ENCODE results near the gene PLG.
"Not testable (repeated sequence)": the region's sequence is repeated elsewhere in the genome, so short reads cannot be mapped to it uniquely, and the experiment has no call there.

DNA sequence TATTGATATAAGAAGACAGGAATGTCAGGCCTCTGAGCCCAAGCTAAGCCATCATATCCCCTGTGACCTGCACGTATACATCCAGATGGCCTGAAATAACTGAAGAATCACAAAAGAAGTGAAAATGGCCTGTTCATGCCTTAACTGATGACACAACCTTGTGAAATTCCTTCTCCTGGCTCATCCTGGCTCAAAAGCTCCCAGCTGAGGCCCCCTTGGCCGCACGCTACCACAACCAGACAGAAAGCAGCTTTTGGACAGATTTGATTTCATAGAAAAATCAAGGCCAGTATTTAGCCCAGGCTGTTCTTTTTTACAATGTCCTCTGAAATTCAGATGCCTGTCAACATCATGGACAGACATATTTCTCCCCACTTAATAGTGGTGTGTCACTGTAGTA, 78.6 kb downstream of the PLG start:
- not testable (repeated sequence) for TF ChIP-seq ZBTB20 (tag by site-specific recombination; IDR thresholded peaks at IDR 0.05); KLF10 (tag by site-specific recombination; IDR thresholded peaks at IDR 0.05); ZNF76 (tag by site-specific recombination; IDR thresholded peaks at IDR 0.05; ENCODE audit: borderline replicate concordance, low read depth); ZNF664 (tag by site-specific recombination; IDR thresholded peaks at IDR 0.05); ZNF324 (tag by site-specific recombination; IDR thresholded peaks at IDR 0.05); ZNF114 (tag by site-specific recombination; IDR thresholded peaks at IDR 0.05); ZNF274 (IDR thresholded peaks at IDR 0.05; ENCODE audit: low read length); ZNF274 (tag by site-specific recombination; IDR thresholded peaks at IDR 0.05; ENCODE audit: borderline replicate concordance); ZBTB8A (tag by site-specific recombination; IDR thresholded peaks at IDR 0.05); ZNF140 (tag by site-specific recombination; IDR thresholded peaks at IDR 0.05)
- TF ChIP-seq, protein P1, sequence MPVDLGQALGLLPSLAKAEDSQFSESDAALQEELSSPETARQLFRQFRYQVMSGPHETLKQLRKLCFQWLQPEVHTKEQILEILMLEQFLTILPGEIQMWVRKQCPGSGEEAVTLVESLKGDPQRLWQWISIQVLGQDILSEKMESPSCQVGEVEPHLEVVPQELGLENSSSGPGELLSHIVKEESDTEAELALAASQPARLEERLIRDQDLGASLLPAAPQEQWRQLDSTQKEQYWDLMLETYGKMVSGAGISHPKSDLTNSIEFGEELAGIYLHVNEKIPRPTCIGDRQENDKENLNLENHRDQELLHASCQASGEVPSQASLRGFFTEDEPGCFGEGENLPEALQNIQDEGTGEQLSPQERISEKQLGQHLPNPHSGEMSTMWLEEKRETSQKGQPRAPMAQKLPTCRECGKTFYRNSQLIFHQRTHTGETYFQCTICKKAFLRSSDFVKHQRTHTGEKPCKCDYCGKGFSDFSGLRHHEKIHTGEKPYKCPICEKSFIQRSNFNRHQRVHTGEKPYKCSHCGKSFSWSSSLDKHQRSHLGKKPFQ (tag by site-specific recombination; IDR thresholded peaks at IDR 0.05): not testable (repeated sequence)
- TF ChIP-seq, protein P2, sequence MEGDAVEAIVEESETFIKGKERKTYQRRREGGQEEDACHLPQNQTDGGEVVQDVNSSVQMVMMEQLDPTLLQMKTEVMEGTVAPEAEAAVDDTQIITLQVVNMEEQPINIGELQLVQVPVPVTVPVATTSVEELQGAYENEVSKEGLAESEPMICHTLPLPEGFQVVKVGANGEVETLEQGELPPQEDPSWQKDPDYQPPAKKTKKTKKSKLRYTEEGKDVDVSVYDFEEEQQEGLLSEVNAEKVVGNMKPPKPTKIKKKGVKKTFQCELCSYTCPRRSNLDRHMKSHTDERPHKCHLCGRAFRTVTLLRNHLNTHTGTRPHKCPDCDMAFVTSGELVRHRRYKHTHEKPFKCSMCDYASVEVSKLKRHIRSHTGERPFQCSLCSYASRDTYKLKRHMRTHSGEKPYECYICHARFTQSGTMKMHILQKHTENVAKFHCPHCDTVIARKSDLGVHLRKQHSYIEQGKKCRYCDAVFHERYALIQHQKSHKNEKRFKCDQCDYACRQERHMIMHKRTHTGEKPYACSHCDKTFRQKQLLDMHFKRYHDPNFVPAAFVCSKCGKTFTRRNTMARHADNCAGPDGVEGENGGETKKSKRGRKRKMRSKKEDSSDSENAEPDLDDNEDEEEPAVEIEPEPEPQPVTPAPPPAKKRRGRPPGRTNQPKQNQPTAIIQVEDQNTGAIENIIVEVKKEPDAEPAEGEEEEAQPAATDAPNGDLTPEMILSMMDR (tag by site-specific recombination; IDR thresholded peaks at IDR 0.05): not testable (repeated sequence)
- TF ChIP-seq, protein P3, sequence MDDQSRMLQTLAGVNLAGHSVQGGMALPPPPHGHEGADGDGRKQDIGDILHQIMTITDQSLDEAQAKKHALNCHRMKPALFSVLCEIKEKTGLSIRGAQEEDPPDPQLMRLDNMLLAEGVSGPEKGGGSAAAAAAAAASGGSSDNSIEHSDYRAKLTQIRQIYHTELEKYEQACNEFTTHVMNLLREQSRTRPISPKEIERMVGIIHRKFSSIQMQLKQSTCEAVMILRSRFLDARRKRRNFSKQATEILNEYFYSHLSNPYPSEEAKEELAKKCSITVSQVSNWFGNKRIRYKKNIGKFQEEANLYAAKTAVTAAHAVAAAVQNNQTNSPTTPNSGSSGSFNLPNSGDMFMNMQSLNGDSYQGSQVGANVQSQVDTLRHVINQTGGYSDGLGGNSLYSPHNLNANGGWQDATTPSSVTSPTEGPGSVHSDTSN (CRISPR knock-in tag; IDR thresholded peaks at IDR 0.05): not testable (repeated sequence)
- TF ChIP-seq, protein P4, sequence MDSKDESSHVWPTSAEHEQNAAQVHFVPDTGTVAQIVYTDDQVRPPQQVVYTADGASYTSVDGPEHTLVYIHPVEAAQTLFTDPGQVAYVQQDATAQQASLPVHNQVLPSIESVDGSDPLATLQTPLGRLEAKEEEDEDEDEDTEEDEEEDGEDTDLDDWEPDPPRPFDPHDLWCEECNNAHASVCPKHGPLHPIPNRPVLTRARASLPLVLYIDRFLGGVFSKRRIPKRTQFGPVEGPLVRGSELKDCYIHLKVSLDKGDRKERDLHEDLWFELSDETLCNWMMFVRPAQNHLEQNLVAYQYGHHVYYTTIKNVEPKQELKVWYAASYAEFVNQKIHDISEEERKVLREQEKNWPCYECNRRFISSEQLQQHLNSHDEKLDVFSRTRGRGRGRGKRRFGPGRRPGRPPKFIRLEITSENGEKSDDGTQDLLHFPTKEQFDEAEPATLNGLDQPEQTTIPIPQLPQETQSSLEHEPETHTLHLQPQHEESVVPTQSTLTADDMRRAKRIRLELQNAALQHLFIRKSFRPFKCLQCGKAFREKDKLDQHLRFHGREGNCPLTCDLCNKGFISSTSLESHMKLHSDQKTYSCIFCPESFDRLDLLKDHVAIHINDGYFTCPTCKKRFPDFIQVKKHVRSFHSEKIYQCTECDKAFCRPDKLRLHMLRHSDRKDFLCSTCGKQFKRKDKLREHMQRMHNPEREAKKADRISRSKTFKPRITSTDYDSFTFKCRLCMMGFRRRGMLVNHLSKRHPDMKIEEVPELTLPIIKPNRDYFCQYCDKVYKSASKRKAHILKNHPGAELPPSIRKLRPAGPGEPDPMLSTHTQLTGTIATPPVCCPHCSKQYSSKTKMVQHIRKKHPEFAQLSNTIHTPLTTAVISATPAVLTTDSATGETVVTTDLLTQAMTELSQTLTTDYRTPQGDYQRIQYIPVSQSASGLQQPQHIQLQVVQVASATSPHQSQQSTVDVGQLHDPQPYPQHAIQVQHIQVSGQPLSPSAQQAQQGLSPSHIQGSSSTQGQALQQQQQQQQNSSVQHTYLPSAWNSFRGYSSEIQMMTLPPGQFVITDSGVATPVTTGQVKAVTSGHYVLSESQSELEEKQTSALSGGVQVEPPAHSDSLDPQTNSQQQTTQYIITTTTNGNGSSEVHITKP (tag by site-specific recombination; IDR thresholded peaks at IDR 0.05): not testable (repeated sequence)
